ENCODE results near the gene AKAP6.

The AKAP6 gene

GRCh38 chr14:32661216-32661615 is 332.1 kb downstream of the AKAP6 start:
- TF ChIP-seq CTCF (IDR thresholded peaks at IDR 0.05; ENCODE audit: unreplicated experiment in 3 of 3): no peak
- no peaks in the 10 kb centered on the region for H3K36me3 Mint-ChIP-seq (ENCODE audit: low read depth)
- H3K4me3 Mint-ChIP-seq: no peak overlapping the region
- peaks cover 13% of the 10 kb centered on the region for H3K4me1 Mint-ChIP-seq
- H3K27ac Mint-ChIP-seq: no peak overlapping the region
- H3K27me3 Mint-ChIP-seq (ENCODE audit: low read depth): no peaks in the 10 kb centered on the region
- no peaks in the 10 kb centered on the region for H3K9me3 Mint-ChIP-seq

- Mint-ChIP-seq H3K4me1 (peaks cover 15% of the 10 kb centered on the region), H3K4me3 (no peak overlapping the region), H3K27me3 (ENCODE audit: low read depth) (no peaks in the 10 kb centered on the region), H3K9me3 (no peaks in the 10 kb centered on the region), H3K36me3 (ENCODE audit: low read depth) (no peaks in the 10 kb centered on the region), H3K27ac (no peak overlapping the region)
- no peak for TF ChIP-seq CTCF (IDR thresholded peaks at IDR 0.05; ENCODE audit: unreplicated experiment in 3 of 3)
Observed at GRCh38 chr14:32662211-32662610, 333.1 kb downstream of the AKAP6 start.

GRCh38 chr14:32666308-32666707 is 337.2 kb downstream of the AKAP6 start:
- Mint-ChIP-seq H3K4me3 (no peak overlapping the region), H3K27me3 (ENCODE audit: low read depth) (no peaks in the 10 kb centered on the region), H3K27ac (peak overlapping the region; percentile 44 to 80 (median 58)), H3K9me3 (peaks cover 15% of the 10 kb centered on the region), H3K36me3 (ENCODE audit: low read depth) (peaks cover 11% of the 10 kb centered on the region), H3K4me1 (peaks cover 22% of the 10 kb centered on the region)
- TF ChIP-seq CTCF (IDR thresholded peaks at IDR 0.05; ENCODE audit: unreplicated experiment in 3 of 3): no peak

GRCh38 chr14:32667287-32667686 is 338.2 kb downstream of the AKAP6 start:
- no peak overlapping the region for H3K4me3 Mint-ChIP-seq
- H3K4me1 Mint-ChIP-seq: peaks cover 22% of the 10 kb centered on the region
- H3K36me3 Mint-ChIP-seq (ENCODE audit: low read depth): peaks cover 11% of the 10 kb centered on the region
- TF ChIP-seq CTCF (IDR thresholded peaks at IDR 0.05; ENCODE audit: unreplicated experiment in 3 of 3): no peak
- peaks cover 19% of the 10 kb centered on the region for H3K9me3 Mint-ChIP-seq
- no peak overlapping the region for H3K27ac Mint-ChIP-seq
- no peaks in the 10 kb centered on the region for H3K27me3 Mint-ChIP-seq (ENCODE audit: low read depth)

GRCh38 chr14:32667791-32668190 is 338.7 kb downstream of the AKAP6 start:
- peak overlapping the region in 1 of 3 experiments; percentile 48 for H3K27ac Mint-ChIP-seq
- H3K4me3 Mint-ChIP-seq: no peak overlapping the region
- no peaks in the 10 kb centered on the region for H3K27me3 Mint-ChIP-seq (ENCODE audit: low read depth)
- H3K36me3 Mint-ChIP-seq (ENCODE audit: low read depth): peaks cover 11% of the 10 kb centered on the region
- peaks cover 21% of the 10 kb centered on the region for H3K9me3 Mint-ChIP-seq
- no peak for TF ChIP-seq CTCF (IDR thresholded peaks at IDR 0.05; ENCODE audit: unreplicated experiment in 3 of 3)
- peaks cover 22% of the 10 kb centered on the region for H3K4me1 Mint-ChIP-seq

- no peak for TF ChIP-seq CTCF (IDR thresholded peaks at IDR 0.05; ENCODE audit: unreplicated experiment in 3 of 3)
- H3K9me3 Mint-ChIP-seq: peaks cover 21% of the 10 kb centered on the region
- peaks cover 11% of the 10 kb centered on the region for H3K36me3 Mint-ChIP-seq (ENCODE audit: low read depth)
- H3K4me1 Mint-ChIP-seq: peaks cover 17% of the 10 kb centered on the region
- no peak overlapping the region for H3K4me3 Mint-ChIP-seq
- H3K27me3 Mint-ChIP-seq (ENCODE audit: low read depth): no peaks in the 10 kb centered on the region
- no peak overlapping the region for H3K27ac Mint-ChIP-seq
Observed at GRCh38 chr14:32669391-32669790, 340.3 kb downstream of the AKAP6 start.
